Epithelial cell of esophagus (primary cell): ENCODE results near the gene RASL10B.

Source experiments
- DNase-seq: peaks from one replicate; pipeline ENCODE4 v3.0.0; 2010; ENCODE audit warnings: low read depth
- H3K4me3 ChIP-seq: 2 replicates; pipeline ENCODE4 v1.5.1; 2011; ENCODE audit warnings: mild to moderate bottlenecking, low read length, control low read depth
- CTCF ChIP-seq: IDR thresholded peaks from 2 replicates; pipeline ENCODE4 v1.5.1; 2011; ENCODE audit warnings: low read depth, mild to moderate bottlenecking, low read length, control low read depth, inconsistent platforms; ENCODE audit not compliant: insufficient read depth; ENCODE audit errors: missing control alignments

RASL10B gene

GRCh38 chr17:35764123-35764991 lies 32.9 kb downstream of the RASL10B start:
- TF ChIP-seq CTCF: peak; percentile 59
- DNase-seq: peak; percentile 86
- H3K4me3 ChIP-seq: peak overlapping the region; percentile 44

- TF ChIP-seq CTCF: no peak
- no peak for DNase-seq
- no peak overlapping the region for H3K4me3 ChIP-seq
These were observed 33.8 kb downstream of the RASL10B start for GRCh38 chr17:35765086-35765710.

- TF ChIP-seq CTCF: no peak
- DNase-seq: no peak
- H3K4me3 ChIP-seq: no peak overlapping the region
These were observed 34.5 kb downstream of the RASL10B start for GRCh38 chr17:35765756-35766488.

- DNase-seq: no peak
- no peak overlapping the region for H3K4me3 ChIP-seq
- TF ChIP-seq CTCF: no peak
These were observed 35.0 kb downstream of the RASL10B start for GRCh38 chr17:35766489-35766877.

- no peak overlapping the region for H3K4me3 ChIP-seq
- TF ChIP-seq CTCF: peak; percentile 70
- peak; percentile 63 for DNase-seq
These were observed 35.6 kb downstream of the RASL10B start for GRCh38 chr17:35766903-35767510.

GRCh38 chr17:35768797-35769196 lies 37.4 kb downstream of the RASL10B start:
- TF ChIP-seq CTCF: no peak
- H3K4me3 ChIP-seq: no peak overlapping the region
- DNase-seq: no peak
